ENCODE measurements around the gene TBL1X.

The TBL1X gene

DNA sequence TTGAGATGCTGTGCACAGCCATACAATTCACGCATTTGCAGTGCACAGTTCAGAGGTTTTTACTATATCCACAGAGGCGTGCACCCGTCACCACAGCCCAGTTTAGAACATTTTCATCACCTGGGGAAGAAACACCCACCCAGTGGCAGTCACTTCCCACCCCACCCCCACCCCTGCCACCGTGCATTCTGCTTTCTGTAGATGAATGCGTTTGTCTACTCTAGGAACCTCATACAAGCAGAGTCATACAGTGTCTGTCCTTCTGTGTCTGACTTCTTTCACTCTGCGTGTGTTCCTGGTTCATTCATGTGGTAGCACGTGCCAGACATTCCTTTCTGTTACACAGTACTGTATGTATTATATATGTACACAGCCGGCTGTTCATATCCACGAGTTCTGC, 122.8 kb downstream of the TBL1X start:
- no peak for DNase-seq (ENCODE audit: low read depth in 2 of 2)

DNA sequence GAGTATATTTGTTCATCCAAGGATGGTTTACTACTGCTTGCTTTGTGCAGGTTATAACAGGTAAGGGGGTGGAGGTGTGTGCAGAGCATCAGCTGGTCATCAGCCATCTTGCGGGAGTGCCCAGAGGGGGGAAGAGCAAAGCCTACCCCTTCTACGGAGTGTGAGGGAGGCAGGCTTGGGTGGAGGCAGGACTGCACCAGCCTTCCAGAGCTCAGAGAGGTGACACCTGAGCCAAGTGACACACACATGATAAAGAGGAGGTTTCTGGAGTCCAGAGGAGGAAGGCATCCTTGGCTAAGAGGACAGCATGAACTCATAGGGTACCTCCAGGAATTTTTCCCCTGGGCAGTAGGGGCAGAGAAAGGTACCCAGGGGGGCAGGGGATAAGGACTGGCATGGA, 126.6 kb downstream of the TBL1X start:
- DNase-seq (ENCODE audit: low read depth in 2 of 2) = no peak

DNA sequence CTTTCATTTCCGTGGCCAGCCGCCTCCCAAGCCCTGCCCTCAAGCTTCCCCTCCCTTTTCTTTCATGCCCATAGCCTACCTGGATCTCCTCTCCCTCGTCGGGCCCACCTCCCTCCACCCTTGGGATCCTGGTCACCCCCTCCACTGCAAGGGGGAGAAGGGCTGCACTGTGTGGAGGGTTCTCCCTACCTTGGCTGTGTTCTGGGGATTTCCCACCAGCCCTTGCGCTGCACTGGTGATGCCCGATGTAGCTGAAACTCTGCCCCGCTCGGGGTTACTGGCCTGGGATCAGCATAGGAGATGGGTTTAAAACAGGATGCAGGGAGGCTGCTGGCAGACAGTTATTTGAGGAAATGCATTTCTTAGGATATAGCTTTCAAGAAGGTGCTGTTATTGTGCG, 128.9 kb downstream of the TBL1X start:
- no peak for DNase-seq (ENCODE audit: low read depth in 2 of 2)

DNA sequence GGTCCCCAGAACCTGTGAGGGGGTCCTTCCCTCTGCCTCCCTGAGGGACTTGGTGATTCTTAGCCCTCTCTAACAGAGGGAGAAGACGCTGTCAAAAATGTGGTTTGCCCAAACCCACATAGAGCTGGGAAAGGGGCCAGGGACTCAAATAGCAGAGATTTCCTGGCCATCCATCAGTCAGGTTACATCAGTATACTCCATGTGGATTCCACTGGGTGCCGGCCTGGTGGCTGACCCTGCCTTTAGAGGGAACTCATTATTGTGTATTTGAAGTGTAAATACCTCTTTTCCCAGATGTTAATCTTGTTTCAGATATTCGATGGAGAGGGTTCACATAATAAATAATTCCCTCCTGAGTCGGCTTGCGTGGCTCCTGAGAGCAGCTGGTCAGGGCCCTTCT, 130.3 kb downstream of the TBL1X start:
- no peak for DNase-seq (ENCODE audit: low read depth in 2 of 2)

DNA sequence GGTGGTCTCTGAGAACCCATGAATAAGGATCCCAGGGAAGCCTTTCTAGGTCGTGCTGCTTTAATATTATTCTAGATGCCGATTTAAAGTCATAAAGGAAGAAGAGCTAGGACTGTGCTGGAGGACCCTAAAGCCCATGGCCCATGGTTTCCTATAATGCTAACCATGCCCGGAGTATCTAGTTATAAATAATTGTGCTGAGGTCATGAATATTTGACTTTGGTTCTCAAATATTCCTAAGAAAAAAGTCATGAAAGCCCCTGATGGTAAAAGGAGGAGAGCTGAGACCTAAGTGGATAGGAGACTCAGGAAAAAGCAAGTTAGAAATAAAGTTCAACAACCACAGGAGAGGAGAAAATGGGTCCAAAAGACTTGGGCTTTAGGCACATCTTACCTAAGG, 132.0 kb downstream of the TBL1X start:
- DNase-seq (ENCODE audit: low read depth in 2 of 2) = no peak

DNA sequence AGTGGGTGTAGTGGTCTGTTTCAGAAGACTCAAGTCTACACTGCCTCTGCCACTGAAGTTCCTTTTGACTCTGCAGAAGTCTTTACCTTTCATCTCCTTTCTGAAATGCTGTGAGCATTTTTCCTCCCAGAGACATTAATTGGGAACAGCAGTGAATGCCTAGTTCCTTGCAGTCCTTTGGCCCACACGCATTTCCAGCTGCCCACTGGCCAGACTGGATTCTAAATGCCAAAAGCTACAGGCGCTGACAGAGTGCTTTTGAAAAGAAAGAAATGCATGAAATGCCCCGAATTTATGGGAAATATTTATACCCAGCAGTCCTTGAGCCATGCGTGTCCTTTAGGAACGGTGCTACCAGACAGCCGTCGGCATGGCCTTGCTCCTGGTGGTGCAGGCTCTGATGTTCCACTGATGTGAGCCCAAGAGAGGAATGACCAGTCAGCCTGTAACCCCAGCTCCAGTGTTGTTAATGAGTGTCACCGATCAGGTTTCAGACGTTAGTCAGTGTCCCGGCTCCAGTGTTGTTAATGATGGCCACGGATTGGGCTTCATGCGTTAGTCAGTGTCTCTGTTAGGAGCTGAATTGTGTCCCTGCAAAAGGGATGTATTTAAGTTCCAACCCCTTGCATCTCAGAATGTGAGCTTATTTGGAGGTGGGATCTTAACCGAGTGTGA, 132.6 kb downstream of the TBL1X start:
- no peak for DNase-seq (ENCODE audit: low read depth in 2 of 2)

DNA sequence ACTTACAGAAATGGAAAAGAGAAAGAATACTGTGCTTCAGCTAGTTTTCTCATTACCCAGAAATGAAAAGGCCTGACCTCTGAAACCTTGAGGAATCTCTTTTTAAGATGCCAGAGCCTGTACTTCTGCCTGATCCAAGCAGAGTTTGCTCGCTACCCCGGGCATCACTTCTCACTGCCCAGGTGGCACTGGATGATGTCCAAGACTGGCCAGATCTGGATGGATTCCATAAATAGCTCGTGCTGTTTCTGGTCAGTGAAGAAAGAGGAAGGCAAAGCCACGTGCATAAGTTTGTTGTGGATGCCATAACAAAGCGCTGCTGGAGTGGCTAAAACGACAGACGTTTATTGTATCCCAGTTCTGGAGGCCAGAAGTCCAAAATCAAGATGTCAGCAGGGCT, 133.5 kb downstream of the TBL1X start:
- DNase-seq (ENCODE audit: low read depth in 2 of 2) = no peak

DNA sequence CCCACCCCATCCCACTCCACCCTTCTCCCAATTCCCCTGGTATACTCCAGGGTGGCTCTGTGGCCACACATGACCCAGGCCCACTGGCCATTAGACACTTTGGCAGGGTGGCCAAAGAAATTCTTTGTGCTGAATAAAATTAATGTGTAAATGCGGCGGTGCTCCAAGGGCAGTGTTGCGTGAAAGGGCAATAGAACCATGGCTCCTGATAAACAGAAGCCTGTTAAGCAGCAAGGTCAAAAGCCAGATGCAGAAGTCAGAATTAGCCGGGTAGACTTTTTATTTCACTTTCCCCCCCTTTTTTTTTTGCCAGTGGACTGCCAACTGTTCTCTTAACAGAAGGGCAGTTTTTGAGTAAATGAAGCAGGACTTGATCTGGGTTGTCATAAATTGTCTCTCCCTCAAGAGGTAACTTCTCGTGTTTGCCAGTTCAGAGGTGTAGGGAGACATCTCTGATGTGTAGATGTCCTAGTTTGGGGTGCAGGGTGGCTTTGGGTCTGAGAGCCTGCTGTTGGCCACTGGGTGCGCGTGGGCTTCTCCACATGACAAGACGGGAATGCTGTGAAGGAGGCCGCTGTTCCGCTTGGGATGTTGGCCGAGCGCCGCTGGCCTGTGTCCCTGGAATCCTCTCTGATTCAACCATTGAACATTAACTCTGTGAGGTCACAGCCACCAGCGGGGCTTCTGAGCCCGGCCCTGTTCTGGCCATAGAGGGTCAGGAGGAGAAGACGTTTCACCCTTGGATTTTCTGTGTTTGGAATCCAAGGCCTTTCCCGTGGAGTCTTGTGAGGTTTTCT, 139.5 kb downstream of the TBL1X start:
- no peak for DNase-seq (ENCODE audit: low read depth in 2 of 2)

DNA sequence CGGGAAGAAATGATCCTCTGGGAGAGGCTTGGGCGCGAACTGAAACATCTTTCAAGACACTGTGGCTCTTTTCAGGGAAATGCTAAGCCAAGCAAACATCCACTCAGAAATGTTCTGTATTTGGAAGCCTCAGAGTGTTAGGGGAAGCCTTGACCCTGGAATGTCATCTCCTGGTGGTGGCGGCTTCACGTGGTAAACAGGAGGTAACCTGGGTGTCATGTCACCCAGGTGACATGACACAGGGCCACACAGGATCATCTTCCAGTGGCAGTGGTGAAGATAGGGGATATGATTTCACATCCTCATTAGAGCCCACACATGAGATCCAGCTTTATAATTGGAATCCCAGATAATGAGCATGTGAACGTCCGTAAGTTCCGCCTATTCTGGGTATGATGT, 140.0 kb downstream of the TBL1X start:
- no peak for DNase-seq (ENCODE audit: low read depth in 2 of 2)

DNA sequence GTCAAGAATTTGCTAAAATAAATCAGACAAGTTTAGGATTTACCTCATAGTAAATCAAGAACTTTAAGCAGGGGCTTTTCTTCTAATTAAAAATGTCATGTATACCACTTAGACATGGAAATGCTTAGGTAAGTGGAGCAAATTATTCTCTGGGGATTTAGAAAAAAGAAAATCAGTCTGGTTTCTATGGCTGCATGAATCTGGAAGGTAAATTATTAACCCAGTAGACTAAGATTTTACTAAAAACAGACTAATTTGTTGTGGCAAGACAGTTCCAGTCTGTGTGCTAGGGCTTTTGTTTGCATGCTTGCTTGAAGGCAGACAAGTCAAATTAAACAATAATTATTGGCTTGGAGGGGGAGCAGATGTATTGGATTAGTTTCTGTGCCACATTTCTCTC, 140.6 kb downstream of the TBL1X start:
- no peak for DNase-seq (ENCODE audit: low read depth in 2 of 2)

DNA sequence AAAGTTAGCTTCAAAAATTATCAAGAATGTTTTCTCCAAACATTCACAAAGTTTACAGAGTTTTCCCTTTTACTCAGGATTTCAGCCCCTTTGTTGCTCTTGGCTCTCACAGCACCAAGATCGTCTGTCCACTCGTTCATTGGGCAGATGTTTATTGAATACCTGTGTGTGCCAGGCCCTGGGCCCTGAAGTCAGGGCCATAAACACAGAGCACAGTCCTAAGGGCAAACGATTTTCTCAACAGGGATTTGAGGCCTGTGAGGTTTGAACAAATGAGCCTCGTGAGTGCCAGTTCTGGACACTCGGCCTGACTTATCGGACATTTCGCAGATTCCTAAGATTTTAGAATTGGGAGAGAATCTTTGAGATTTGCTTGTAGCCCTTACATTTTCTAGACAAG, 142.1 kb downstream of the TBL1X start:
- DNase-seq (ENCODE audit: low read depth in 2 of 2) = no peak

DNA sequence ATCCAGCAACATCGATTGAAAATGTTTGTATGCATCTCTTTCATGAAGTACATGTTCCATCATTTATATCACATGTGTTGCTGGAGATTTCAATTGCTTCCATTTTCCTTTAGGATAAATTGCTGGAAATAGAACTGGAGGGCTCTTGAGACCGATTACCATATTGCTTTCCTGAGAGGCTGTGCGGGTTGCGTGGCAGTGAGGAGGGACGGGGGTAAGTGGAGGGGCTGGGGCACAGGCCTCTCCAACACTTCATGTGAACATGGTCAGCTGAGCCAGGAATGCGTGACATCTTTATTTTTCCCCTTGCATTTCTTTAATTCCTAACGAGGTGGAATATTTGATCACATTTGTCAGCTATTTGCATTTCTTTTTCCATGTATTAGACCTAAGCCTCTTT, 144.6 kb downstream of the TBL1X start:
- DNase-seq (ENCODE audit: low read depth in 2 of 2) = no peak

DNA sequence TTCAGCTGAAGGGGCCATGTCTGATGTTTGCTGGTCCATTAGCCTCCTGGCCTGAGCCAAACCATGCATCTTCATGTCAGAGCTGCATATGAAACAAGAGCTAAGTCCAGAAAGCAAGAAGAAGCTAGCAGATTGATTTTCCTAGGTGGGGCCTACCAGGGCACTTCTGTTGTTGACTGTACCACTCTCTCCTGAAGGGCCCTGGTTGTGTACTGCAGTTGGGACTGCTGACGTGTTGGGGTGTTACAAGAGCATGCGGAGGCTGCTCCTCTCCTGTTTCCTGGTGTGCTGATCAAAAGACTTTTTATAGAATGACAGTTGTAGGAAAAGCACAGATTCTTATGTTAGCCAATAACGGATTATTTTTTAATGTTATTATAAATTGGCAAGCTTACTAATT, 145.1 kb downstream of the TBL1X start:
- DNase-seq (ENCODE audit: low read depth in 2 of 2) = no peak

DNA sequence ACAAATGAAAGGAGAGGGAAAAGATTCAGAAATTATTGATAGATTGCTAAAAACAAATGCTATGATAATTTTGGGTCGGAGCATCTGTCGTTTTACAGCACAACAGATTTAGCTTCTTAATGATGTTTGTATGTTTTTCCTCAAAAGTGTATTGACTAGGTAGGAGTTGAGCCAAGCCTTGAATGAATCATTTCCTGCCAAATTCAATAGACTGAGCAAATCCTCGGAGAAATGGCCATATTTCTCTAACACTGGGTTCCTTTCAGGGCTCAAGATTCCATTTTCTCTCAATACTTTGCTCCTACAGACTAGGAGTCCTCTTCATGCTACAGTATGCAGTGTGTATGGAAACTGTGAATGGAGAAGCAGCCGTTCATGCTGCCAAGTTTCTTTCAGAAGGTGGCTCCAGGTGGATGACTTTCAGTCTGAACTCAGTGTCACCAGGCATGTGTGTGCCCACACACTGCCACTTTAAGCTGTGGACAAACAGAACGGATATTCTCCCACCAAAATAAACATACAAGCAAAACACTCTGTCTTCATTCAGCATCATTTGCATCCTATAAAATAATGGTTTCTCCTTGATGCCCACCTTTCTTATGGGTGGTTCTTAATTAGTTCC, 146.0 kb downstream of the TBL1X start:
- no peak for DNase-seq (ENCODE audit: low read depth in 2 of 2)

DNA sequence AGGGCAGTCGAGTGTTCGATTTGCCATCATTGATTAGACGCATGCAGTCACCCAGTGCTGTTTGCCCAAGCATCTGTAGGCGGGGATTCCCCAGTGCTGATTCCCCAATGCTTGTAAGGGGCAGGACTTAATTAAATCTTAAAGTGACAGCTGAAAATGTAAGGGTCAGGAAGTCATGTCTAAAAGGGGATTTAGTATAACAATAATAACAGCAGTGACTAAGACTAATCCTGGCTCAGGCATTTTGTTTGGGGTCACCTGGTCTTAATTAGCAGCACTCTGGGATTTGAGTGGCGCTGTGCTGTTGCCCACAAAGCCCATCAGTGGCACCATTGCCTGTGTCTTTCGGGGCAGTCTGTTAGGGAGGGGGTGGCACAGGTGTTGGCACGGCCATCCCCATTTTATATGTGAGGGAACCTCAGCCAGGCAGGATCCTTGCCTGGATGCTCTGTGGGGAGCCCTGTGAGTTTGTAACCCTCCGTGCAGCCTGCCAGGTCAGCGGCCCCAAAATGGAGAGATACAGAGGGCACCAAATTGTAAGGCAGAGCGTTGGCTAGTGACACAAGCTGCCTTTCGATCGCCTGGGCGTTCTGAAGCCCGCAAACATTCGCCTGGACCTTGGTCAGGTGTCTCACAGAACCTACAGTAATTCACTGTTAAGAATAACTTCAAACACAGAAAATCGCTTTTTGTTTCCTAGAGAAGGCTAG, 146.7 kb downstream of the TBL1X start:
- no peak for DNase-seq (ENCODE audit: low read depth in 2 of 2)

DNA sequence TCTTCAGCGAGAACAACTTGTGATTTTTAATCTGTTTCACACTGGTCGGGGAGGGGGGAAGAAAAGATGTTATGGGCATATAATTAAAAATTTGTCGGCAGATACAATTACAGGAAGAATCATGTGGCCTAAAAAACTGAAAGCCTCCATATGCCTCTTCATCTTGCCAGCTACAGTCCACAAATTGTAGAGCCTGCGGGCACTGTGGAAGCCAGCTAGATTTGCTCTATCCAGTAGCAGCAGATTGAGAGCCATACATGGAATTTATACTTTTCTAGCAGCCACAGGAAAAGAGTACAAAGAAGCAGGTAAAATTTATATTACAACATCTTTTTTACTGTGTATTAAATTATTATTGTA, 147.3 kb downstream of the TBL1X start:
- DNase-seq (ENCODE audit: low read depth in 2 of 2) = no peak

DNA sequence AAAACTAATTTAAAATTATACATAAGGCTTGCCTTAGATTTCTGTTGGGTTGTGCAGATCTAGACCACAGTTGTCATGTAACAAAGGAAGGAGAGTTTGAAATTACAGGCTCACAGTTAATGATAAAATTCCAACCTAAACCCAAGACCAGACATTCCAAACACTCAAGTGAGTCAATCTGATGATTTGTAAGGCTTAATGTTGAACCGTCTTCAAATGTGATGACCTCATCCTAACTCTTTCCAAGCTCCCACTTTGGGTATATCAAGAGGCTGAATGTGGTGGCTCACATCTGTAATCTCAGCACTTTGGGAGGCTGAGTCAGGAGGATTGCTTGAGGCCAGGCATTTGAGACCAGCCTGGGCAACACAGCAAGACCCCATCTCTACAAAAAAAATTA, 149.2 kb downstream of the TBL1X start:
- no peak for DNase-seq (ENCODE audit: low read depth in 2 of 2)

DNA sequence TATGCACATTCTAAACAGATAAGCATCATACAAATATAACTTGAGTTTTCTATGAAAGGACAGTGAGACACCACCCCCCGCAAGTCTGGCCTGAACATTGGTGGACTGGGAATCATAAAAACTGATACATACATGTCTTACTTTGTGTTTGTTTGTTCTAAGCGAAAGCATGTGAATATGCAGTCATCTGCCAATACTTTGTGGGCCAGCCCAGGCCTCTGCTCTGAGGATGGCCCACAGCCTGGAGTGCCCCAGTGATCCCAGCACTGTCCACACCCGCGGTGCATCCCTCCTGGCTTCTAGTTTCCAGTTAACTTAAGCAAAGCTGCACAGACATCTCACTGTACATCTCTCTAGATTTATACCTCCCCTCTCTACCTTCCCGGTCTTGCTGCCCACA, 154.3 kb downstream of the TBL1X start:
- DNase-seq (ENCODE audit: low read depth in 2 of 2) = no peak

DNA sequence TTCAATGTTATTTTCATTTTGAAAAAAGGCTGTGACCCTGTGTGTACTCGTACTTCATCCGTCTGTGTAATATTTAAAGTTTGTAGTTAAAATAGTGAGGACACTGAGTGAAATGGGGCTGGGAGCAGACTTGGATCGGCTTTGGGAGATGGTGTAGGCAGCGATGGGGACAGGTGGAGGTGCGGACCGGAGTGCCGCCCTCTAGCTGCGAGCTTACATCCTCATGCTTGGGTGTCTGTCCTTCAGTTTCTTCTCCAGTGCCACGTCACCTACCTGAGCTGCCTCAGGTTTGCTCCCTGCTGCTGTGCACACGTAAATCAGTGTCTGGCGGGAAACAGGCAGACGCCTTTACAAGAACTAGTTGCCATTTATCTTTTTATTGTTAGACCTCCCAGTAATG, 154.7 kb downstream of the TBL1X start:
- DNase-seq (ENCODE audit: low read depth in 2 of 2) = no peak

DNA sequence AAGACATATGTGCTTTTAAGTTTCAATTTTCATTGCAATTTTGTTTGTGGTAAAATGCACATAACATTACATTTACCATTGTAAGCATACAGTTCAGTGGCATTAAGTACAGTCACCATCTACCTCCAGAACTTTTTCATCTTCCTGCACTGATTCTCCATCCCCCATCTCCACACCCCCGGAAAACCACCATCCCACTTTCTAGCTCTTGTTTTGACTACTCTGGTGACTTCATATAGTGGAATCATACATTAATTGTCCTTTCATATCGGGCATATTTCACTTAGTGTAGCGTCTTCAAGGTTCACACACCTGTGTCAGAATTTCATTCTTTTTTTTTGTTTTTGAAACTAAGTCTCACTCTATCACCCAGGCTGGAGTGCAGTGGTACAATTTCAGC, 157.3 kb downstream of the TBL1X start:
- DNase-seq (ENCODE audit: low read depth in 2 of 2) = no peak

DNA sequence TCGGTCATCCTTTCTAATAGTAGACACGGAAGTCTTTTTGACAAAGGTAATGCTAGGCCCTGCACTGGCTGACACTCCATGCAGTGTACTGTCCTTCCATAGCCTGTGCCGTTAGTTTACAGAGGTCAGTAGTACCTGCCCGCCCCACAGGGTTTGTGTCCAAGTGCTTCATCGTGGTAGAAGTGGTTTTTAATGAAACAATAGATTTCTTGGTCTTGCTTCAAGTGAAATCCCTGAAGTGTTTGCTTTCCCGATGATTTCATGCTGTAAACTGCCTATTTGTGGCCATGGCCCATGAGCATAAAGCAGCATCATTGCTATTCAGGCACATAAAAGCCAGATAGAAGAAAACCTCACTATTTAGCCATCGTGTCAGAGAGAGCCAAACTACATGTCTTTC, 161.5 kb downstream of the TBL1X start:
- no peak for DNase-seq (ENCODE audit: low read depth in 2 of 2)

DNA sequence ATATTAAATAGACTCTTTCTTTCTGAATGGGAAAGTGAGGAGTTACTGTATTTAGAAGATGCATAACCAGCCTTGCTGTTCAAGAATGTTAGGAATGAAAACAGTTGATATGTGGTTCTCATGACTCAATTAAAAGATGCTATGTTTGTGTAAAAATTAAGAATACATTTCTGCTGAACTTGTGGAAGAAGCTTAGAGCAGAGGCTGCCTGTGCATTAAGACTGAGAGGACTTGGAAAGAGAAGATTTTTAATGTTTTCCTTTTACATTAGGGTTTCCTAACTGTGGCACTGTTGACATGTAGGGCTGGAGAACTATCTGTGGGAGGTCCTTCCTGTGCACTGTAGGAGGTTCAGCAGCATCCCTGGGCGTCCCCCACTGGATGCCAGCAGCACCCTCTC, 163.1 kb downstream of the TBL1X start:
- no peak for DNase-seq (ENCODE audit: low read depth in 2 of 2)
